HS-27A (cell line): Measurements from ENCODE around the gene U2SURP.

ENCODE experiments used
- DNase-seq: peaks from one replicate; pipeline ENCODE4 v3.0.0-alpha.2; 2012; ENCODE audit warnings: low read depth, missing footprints

Gene U2SURP

DNA sequence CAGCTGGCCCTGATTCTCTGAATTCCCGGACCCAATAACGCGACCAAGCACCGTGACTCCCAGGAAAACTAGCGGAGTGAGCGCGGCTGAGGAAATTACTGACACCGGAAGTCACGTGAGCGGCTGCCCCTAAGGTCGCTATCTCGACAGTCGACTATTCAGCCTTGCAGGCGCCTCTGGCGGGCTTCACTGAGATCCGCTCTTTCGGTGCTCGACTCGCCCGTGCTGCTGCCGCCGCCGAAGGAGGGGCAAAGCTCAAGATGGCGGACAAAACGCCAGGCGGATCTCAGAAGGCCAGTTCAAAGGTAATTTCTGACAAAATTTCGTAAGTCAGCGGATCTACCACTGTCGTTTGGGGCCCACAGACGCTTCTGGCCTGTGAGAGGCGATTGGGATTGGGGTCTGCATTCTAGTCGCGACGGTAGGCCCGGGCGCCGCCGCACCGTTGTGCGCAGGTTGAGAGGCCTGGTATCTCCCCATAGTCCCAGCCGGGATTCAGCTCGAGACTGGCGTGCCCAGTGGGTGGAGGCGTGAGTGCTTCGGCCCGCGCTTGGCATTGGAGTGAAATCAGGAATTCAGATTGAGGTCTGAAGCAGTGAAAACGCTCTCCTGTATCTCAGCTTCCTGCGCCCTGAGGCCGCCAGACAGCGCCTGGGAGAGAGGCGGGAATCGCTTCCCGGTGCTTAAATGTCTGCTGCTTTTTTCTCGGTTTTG is at the start of gene U2SURP:
TSS of gene U2SURP (plus strand) at position 202 of the 714 bp plus-strand sequence. CDS start at position 261, 59 bp downstream.
- DNase-seq: peak; percentile 94

DNA sequence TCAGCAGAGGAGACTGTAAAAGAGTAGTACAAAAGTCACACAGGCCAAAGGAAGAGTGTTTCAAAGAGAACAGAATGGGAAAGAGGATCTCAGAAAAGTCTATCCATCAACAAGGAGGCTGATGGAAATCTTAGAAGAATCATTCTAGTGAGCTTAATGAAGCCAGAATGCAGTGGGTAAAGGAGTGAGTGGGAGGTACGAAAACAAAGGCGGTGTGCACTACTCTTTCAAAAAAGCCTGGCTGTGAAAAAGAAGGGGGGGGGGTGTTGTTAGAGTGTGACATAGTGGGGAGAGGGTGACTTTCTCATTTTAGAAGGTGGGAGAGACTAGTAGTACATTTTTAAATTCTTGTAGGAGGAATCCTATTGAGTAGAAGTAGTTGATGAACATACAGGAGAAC is 49.6 kb upstream of the U2SURP start:
- DNase-seq: no peak

DNA sequence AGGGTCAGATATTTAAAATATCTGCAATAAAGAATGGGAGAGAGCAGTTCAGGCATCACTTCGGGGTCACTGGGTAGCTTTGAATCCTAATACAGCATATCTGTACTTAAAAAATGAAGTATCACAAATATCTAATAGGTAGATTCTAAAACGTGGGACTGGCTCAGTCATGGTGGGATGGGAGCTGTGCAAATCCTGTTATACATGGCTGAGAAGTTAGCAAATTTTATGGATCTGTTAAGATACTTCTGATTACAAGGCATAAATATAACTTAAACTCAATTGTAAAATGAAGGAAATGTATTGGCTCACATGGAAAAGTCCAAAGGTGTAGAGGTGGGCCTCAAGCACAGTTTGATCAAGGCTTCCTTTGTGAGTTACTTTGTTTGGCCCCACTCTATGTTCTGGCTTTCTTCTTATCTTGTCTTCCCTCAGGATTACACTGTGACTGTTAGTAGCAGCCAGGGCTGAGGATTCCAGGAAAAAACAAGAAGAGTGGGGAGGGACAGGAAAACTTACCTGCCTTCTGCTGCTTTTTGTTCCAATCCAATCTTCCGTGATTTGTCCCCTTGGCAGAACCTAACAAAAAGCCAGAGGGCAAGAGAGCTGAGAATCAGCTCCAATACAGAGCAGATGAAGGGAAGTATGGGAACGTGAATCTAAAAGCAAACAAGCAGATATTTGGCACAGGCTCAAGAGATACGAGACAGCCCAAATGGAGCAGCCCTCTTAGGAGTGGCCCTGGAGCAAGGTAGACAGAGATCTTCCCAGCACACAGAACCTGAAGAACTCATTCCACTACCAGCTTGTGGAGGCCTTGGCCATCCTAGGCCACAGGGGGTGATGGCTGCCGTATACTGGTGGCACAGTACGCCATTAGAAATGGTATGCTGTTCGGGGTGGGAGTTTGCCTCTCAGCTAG is 48.8 kb upstream of the U2SURP start:
- no peak for DNase-seq

DNA sequence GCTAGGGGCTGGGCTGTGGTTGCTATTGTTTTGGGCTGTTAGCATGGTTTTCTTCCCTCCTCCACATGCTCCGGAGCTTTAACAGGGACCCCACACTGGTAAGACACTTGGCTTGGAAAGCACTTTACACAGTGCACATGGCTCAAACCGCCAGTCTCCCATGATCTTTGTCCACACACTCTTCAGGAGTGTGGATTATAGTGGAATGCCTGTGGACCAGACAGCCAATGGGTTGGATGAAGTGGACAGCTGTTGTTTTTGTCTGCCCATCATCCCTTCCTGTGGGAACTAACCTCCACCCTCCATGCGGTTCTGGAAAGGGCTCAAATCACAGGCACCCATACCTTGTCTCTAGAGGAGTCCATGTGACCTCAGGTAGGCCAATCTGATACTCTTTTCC is 47.9 kb upstream of the U2SURP start:
- no peak for DNase-seq

DNA sequence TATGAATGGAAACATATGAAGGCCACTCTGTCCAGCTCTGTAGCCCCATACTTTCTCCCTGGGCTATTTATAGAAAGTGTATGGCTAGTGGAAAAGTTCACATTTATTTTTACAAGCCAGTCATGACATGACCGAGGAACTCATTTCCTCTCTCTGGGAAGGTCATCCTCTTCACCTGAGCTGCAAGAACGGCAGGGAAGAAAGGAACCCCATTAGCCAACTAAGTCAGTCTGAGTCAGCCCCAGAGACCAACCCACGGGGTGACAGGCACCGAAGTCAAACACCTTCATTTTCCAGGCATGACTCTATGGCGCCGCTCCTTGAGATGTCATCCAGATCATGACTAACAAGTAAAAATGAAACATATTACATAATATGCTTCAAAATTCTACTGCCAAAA is 42.7 kb upstream of the U2SURP start:
- peak; percentile 12 for DNase-seq

DNA sequence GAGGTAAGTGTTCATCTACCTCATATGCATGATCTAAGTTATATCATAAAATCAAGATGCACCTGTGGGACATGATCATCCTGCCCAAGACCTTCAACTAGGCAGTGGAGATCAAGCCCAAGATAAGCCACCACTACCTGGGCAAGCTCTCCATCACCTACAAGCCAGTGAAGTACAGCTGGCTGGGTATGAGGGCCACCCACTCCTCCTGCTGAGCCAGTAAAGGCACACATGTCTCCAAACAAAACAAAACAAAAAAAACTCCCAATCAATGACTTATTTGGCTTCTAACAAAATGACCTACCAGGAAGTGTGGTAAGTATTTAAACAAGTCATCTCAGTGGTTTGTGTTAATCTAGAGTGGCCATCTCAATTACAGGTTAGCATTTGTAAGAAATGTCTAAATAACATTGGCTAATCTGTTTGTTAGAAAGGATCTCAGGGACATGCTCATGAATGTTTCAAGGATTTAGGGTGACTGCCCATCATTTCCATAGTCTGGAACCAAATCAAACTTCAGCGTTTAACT is 41.0 kb upstream of the U2SURP start:
- no peak for DNase-seq

DNA sequence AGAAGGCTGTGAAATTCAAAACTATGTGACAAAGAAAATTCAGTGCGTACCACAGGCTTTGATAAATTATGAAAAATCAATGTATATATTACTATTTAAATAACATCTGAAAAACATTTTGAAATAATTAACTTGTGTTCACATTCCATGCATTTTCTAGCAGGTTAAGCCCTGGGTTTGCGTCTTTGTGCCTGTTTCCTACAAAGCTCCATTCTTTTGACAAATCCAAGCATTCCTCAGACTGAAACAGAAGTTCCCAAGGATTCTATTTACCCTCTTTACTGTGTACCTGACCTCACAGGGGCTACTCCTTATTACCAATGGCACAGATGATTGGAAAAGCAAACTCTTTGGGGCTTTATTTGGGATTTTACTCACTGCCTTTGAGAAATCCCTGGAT is 39.8 kb upstream of the U2SURP start:
- no peak for DNase-seq

DNA sequence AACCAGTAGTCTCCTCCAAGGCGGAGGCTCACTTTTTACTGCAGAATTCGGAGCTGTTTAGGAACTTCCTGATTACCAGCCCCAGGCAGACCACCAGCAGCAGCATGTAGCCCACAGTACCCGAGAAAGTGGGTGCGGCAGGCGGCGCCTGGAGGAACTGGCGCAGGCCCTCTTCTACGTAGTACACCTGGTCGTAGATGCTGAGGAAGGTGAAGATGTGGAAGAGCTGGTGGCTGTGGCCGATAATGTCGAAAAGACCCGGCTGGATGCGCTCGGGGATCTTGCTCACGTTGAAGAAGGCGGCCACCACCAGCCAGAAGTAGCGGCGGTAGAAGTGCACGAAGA is 39.2 kb upstream of the U2SURP start:
- DNase-seq: no peak

DNA sequence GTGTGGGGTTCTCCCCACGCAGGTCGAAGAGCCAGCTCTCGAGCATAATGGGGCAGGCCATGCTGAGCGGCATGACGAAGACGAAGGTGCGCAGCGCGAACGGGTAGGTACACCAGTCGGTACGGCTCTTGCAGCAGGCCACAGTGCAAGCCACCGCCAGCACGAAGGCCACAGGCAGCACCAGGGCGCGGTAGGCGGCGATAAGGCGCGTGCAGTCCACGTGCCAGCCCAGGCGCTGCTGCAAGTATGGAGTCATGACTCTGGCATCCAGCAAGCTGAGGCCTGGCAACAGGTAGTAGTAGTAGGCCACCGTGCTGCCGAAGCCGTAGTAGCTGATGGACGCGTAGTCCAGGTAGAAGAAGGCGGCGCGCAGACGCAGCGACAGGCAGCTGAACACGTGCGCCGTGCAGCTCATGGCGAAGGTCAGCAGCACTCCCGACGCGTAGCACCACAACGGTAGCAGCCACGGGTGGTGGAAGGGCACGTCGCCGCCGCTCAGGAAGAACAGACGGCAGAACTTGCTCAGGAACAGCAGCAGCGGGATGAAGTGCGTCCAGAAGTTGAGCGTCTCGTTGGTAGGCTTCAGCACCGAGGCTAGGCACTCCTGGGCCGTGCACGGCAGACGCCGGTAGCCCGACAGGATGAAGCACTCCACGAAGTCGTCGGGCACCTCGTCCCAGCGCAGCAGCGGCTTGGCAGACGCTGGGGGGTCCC is 38.7 kb upstream of the U2SURP start:
- DNase-seq: no peak

DNA sequence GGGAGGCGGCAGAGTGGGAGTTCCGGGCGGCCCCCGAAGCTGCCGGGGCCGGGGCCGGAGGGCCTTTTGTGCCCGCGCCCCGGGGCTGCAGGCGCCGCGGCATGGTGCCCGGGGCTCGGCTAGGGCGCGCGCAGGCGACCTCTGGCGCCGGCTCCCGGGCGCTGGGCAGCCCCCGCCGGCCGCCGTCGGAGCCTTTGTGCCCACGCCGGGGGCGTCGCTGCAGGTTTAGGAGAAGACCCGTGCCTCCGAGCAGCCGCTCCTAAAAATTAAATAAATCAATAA is 38.2 kb upstream of the U2SURP start:
- no peak for DNase-seq

DNA sequence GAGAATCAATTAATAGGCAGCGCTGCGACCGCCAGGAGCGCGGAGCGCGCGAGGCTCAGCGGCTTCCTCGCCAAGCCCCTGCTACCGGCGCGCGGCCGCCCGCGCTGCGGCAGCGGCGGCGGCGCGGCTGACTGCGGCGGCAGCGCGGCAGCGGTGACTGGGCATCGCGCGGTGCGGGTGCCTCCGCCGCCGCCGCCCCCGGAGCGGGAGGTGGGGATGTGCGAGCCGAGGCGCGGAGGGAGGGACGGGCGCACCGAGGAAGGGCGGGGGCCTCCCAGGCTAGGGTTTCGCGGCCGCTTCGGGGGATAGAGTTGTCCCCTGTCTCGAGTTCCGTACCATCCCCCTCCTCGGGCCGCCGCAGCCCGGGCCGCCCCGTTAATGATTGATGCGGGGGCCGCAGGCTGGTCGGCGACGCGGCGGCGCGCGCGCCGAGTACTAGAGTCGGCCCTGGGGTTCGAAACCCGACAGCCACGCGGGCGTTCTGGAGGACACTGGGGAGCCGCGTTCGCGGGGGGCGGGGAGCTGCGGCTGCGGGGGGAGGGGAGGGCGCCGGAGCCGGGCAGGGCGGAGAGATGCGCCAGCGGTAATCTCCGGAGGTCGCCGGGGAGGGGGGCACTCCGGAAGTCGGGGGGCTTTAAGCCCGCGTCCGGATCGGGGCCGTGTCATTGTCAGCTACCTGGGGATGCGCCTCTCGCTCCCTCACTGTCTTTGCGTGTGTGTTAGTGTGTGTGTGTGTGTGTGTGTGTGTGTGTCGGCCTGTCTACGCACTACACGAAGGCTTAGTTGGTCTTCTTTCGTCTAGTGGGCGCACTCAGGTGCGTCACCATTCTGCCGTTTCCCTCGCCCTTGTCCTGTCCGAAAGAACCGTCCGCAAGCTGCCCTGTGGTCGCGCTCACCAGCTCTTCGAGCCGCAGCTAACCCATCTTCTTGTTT is 37.6 kb upstream of the U2SURP start, which contains the start of gene PAQR9:
TSS of gene PAQR9 (minus strand) at position 159 of the 933 bp plus-strand sequence. CDS start 338 bp downstream, outside the sequence.
- DNase-seq: no peak

DNA sequence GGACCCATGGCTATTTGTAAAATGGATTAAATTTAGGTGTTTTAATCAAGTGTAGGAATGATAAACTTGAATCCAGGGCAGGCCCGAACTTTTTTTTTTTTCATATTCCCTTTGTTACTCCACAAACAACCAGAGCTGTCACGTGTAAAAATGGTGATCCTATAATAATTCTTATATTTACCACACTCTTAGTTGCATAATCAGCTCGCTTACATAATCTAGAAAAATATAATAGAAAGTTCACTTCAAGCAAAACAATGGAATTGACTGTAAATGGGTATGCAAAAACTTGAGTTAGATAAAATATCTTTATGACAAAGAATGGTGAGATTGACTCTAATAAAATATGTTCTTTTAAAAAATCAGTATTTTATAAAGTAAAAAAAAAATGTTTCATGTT is 35.8 kb upstream of the U2SURP start:
- DNase-seq: no peak

DNA sequence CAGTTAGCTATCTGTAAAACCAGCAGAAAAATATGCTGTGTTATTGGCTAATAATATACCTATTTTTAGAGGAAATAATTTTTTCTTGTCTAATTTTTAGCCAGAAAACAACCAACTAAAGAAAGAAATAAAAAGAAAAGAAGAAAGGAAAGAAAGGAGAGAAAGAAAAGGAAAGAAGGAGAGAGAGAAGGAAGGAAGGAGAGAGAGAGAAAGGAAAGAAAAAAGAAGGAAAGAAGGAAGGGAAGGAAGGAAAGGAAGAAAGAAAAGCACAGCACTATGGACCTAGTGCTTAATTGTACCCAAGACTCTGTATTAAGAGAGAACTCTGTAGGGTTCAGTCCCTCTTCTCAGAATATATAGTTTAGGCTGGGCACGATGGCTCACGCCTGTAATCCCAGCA is 34.6 kb upstream of the U2SURP start:
- no peak for DNase-seq

DNA sequence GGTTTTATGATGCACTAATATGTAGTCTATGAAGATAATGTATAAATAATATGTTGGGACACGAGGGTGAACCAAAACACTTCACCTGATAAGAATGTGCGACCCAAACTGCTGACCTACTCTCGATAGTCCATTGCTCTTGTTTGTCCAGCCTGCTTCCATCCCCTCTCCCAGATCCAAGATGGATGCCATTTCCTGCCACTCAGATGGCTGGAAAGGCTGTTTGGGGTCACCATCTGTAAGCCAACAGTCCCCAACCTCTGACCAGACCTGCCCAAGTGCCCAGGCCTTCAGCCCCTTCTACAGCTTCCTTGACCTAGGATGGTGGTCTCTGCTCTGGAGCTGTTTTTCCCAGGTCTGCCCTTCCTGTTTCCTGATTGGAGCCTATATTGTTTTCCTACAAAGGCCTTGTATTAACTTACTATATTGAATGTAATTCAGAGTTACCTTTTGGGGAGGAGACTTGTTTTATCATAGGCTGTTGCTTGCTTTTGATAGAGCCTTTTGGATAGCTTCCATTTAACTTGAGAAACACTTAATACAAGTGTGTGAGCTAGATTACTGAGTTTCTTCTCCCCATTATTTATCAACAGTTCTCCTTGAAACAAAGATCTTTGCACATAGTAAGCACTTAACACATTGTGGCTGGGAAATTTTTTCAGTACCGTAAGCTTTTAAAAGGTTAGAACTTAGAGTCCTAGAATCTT is 32.9 kb upstream of the U2SURP start:
- no peak for DNase-seq

DNA sequence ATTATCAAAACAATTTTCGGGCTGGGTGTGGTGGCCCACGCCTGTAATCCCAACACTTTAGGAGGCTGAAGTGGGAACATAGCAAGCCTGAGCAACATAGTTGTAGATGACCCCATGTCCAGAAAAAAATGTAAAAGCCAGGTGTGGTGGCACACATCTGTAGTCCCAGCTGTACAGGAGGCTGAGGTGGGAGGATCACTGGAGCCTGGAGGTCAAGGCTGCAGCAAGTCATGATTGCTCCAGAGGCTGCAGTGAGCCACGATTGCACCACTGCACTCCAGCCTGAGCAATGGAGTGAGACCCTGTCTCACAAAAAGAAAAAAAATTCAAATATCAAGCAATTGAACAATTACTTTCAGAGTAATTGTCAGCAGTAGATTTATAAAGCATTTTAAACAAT is 29.9 kb upstream of the U2SURP start:
- DNase-seq: no peak

DNA sequence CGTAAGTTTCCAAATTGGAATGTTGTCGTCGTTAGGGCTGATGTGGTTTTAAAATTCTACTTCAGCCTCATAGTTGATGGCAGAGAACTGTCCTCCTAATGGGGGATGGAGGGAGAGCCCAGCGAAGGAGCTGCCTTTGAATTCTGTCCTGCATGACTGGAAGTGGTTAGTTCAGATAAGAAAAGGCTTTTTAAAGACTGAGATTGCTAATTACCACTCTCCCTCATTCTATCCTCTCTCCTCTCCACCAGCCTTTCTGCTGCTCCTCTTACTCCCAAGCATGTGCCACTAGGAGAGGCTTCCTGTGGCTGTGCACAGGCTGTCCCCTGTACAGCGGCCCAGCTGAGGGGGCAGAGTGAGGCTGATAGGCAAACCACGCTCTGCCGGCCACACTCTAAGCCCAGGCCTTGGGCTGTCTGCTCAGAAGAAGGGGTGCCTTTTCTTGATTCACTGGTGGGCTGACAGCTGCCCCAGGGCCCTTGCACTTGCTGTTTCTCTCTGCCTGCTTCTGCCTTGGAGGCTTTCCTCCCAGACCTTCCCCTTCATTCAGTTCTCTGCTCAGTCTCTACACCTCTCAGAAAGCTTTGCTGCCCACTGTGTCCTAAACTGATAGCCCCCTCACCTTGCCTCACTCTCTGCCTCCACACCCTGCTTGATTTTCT is 29.1 kb upstream of the U2SURP start:
- DNase-seq: no peak

DNA sequence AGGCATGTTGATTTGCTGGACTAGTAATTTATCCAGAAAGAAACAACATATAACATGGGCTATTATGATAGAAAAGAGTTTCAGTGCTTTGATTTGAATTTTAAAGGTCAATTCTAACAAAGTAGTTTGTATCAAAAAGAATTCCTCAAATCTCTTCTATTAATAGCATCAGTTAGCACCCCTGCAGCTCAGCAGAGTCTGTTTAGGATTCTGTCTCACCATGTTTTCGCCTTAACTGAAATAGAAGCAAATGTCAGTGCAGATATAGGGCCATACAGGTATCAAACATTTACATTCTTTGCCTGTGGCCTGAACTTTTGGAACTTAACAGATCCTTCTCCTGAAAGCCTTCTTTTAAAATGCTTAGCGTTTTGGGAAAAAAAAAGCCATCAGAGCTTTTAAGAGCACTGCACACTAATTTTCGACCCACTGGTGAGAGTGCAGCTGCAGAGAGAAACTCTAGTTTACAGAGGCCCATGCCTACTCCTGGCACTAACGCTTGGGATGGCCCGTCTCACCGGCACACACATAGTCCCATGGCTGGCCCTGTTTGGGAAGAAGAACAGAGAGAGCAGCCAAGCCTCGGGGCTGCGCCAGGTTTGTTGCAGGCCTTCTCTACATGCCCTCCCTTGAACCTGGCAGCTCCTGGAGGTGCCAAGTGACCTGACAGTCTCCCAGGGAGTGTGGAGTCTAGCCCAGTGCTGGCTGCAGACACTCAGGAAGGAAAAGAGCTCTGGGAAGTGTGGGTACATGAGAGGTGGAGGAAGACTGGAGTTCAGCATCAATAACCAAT is 28.0 kb upstream of the U2SURP start:
- no peak for DNase-seq

DNA sequence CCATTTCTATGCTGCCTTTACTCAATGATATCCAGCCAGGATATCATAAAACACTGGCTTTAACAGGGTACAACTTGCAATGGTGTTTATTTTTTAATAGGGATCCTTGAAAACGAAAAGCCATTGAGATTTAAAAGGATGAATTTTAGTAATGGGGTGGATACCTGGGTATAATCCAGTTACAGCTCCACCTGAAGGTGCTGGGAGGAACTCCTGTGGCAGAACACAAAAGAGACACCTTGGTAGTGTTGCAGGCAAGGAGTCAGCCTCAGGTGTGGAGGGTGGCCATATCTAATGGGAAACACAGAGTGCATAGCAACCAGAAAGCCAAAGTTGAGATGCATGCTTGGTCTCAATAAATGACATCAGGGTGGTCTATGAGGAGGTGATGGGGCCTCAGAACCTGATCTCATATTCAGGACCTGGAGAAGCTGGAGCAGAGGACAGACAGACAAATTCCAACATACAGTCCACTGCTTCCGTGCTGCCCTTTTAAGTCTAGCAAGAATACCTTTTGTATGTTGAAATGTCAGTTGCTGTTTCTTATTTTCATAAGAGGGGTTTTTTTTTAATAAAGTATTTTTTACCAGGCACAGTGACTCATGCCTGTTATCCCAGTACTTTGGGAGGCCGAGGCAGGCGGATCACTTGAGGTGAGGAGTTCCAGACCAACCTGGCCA is 25.9 kb upstream of the U2SURP start:
- DNase-seq: no peak
